ENCODE data around the gene CCDC80. TPM values are rescaled to one million over a fixed set of nuclear protein-coding genes. Genes with fewer than 3 reads are reported as not detected.

CCDC80 gene
- total RNA-seq, 2 donors from 2014 or later, result 94.4 to 206 TPM

DNA sequence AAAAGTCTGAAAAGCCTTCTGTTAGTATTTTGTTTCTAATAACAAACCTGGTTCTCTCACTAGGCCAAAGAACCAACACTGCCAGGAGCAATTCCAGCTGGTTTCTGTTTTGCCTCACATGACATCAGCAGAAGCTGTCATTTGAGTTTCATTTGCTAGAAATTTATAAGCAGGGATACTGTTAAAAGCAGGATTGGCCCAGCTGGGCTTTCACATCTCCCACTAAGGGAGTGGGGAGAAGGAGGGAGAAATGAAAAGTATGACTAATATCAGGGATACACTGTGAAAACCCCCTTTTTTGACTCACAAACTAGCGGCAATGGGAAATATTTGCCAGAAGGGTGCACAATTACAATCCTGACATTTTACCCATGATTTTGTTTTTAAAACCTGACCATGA is 5.3 kb downstream of the CCDC80 start:
- Histone ChIP-seq H3K27ac (peak overlapping the region; percentile 67 to 80), H3K4me3 (peak overlapping the region; percentile 29 to 50), H3K9me3 (no peaks in the 10 kb centered on the region), H3K36me3 (no peaks in the 10 kb centered on the region), H3K4me1 (no peaks in the 10 kb centered on the region), H3K27me3 (no peaks in the 10 kb centered on the region)
- TF ChIP-seq, protein P1, sequence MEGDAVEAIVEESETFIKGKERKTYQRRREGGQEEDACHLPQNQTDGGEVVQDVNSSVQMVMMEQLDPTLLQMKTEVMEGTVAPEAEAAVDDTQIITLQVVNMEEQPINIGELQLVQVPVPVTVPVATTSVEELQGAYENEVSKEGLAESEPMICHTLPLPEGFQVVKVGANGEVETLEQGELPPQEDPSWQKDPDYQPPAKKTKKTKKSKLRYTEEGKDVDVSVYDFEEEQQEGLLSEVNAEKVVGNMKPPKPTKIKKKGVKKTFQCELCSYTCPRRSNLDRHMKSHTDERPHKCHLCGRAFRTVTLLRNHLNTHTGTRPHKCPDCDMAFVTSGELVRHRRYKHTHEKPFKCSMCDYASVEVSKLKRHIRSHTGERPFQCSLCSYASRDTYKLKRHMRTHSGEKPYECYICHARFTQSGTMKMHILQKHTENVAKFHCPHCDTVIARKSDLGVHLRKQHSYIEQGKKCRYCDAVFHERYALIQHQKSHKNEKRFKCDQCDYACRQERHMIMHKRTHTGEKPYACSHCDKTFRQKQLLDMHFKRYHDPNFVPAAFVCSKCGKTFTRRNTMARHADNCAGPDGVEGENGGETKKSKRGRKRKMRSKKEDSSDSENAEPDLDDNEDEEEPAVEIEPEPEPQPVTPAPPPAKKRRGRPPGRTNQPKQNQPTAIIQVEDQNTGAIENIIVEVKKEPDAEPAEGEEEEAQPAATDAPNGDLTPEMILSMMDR (IDR thresholded peaks at IDR 0.05), result no peak
- no peak for DNase-seq (ENCODE audit: low spot score)

DNA sequence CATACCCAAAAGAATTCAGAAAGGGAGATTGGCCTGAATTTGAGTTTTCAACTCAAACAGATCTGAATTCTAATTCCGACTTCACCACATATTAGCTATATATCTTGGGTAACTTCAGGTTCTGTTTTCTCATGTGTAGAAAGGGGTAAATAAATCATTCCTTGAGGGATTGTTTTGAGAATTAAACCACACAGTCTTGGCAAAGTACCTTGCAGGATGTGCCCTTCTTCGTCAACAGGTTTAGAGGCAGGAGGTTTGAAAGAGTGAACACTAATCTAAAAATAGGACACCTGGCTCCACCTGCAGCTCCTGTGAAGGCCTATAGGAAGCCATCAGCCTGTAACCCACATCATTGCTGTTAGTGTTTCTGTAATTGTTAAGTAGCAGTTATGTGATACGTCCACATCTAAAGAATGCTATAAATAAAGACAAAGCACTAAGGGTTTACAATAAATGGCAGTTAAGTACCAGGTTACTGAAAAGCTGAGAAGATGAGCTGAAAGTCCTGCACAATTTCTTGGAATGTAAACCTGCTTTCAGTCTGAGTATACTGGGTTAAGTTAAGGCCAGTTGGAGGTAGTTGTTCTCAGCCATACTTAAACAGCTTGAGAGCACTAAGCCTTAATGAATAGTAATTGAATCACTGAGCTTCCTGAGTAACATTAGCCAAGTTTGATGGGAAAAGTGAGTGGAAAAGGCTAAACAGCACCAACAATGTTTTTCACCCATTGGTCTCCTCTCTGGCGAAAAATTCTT is 6.0 kb downstream of the CCDC80 start:
- Histone ChIP-seq H3K36me3 (no peaks in the 10 kb centered on the region), H3K4me3 (peak overlapping the region; percentile 3 to 50), H3K9me3 (no peaks in the 10 kb centered on the region), H3K27me3 (no peaks in the 10 kb centered on the region), H3K4me1 (no peaks in the 10 kb centered on the region), H3K27ac (peak overlapping the region; percentile 67 to 80)
- no peak for DNase-seq (ENCODE audit: low spot score)
- TF ChIP-seq, protein P1 (IDR thresholded peaks at IDR 0.05), result no peak

DNA sequence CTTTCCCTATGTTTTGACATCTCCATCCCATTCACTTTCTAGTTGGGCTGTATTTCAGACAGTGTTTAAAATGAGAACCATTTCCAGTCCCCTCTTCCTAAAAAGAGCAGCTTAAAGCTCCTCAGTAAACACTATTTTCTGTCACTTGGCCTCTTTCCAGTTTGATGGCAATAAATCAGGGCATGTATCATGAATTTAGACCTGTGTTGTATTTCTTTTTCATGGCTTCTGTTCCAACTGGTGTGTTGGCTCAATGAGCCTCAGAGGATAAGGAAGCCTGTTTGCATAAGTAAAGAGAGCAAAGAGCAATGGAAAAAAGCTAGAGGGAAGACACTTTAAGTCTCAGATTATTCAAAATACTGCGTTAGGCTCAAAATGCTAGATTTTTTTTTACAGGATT is 7.2 kb downstream of the CCDC80 start:
- H3K4me3 ChIP-seq, result peak overlapping the region in 1 of 2 donors; percentile 50
- H3K36me3 ChIP-seq, result no peaks in the 10 kb centered on the region
- no peaks in the 10 kb centered on the region for H3K9me3 ChIP-seq
- DNase-seq (ENCODE audit: low spot score), result no peak
- H3K27me3 ChIP-seq, result no peaks in the 10 kb centered on the region
- H3K27ac ChIP-seq, result peak overlapping the region; percentile 67 to 80
- TF ChIP-seq, protein P1 (IDR thresholded peaks at IDR 0.05), result no peak
- no peaks in the 10 kb centered on the region for H3K4me1 ChIP-seq

DNA sequence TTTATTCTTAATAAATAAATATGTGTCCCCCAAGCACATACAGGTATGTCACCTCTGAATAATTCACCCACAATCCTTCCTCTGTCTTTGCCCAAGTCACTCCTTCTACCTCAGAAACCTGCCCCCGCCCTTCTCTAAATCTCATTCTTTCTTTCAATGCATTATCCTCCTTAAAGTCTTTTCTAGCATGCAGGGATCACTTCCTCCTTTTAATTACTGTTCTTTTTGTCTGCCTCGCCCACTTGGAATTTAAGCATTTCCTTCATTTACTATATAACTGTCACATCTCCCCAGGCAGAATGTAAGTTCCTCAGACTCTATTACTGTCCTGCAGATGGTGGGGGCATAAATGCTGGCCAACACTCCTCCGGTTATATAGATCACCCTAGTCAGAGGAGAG is 7.8 kb downstream of the CCDC80 start:
- H3K27me3 ChIP-seq, result no peaks in the 10 kb centered on the region
- H3K4me1 ChIP-seq, result no peaks in the 10 kb centered on the region
- DNase-seq (ENCODE audit: low spot score), result no peak
- H3K36me3 ChIP-seq, result no peaks in the 10 kb centered on the region
- TF ChIP-seq, protein P1 (IDR thresholded peaks at IDR 0.05), result no peak
- H3K9me3 ChIP-seq, result no peaks in the 10 kb centered on the region
- H3K27ac ChIP-seq, result peak overlapping the region in 1 of 2 donors; percentile 80
- peak overlapping the region in 1 of 2 donors; percentile 50 for H3K4me3 ChIP-seq

DNA sequence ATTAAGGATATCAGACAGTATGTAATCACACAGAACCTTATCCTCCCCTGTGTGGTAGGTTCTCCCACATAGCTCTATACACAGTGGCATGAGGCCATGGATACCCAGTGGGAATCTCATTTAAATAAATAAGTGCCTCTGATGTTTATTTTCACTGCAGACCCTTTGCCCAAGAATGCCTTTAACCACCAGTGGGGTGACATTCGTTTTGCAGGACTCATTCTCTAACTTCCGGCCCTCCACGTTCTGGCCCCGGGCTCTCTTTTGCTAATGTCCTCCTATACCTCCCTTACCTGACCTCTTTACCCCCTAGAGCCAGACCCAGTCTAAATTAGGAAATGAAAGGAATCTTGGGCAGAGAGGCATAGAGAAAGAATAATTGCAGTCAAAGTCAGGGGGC is 8.3 kb downstream of the CCDC80 start:
- TF ChIP-seq, protein P1 (IDR thresholded peaks at IDR 0.05), result no peak
- no peak for DNase-seq (ENCODE audit: low spot score)
- Histone ChIP-seq H3K9me3 (no peaks in the 10 kb centered on the region), H3K27ac (peak overlapping the region; percentile 9 to 41), H3K4me1 (no peaks in the 10 kb centered on the region), H3K4me3 (peak overlapping the region in 1 of 2 donors; percentile 50), H3K36me3 (no peaks in the 10 kb centered on the region), H3K27me3 (no peaks in the 10 kb centered on the region)

DNA sequence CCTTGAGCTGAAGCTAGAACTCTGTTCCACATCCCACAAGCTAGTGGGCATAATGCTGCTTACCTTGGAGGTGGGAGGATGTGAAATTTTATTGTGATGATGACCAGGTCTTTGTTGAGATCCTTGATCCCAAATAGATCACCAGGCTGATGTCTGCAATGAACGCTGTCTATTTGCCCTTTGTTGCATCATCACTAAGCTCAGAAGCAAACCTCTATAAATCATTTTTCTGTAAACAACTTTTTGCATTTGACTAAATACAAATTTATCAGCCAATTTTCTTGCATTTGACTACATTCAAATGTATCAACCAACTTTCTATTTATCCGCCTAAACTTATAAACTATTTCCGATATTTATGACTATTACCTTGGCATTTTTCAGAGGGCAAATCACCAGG is 9.7 kb downstream of the CCDC80 start:
- Histone ChIP-seq H3K4me1 (no peaks in the 10 kb centered on the region), H3K36me3 (no peaks in the 10 kb centered on the region), H3K27ac (peak overlapping the region in 1 of 2 donors; percentile 33), H3K9me3 (no peaks in the 10 kb centered on the region), H3K27me3 (no peaks in the 10 kb centered on the region), H3K4me3 (no peak overlapping the region)
- DNase-seq (ENCODE audit: low spot score), result no peak
- TF ChIP-seq, protein P1 (IDR thresholded peaks at IDR 0.05), result no peak
